Activated T-cell treated with anti-CD3 and anti-CD28 coated beads for 24 hours (primary cell): ENCODE data around the gene BABAM2.
"Not testable (repeated sequence)": the region's sequence is repeated elsewhere in the genome, so short reads cannot be mapped to it uniquely, and the experiment has no call there.

ENCODE experiments used
- DNase-seq: peaks from one replicate; pipeline ENCODE4 v3.0.0-alpha.2; 2020; ENCODE audit warnings: low read depth

The BABAM2 gene

GRCh38 chr2:27881815-27882583, 8.5 kb upstream of the BABAM2 start:
- not testable (repeated sequence) for DNase-seq

GRCh38 chr2:27882584-27882922, 8.0 kb upstream of the BABAM2 start:
- not testable (repeated sequence) for DNase-seq

GRCh38 chr2:27884601-27885000, 5.9 kb upstream of the BABAM2 start:
- DNase-seq = no peak

GRCh38 chr2:27885234-27885633, 5.3 kb upstream of the BABAM2 start:
- no peak for DNase-seq

- no peak for DNase-seq
Observed at GRCh38 chr2:27885661-27886060, 4.9 kb upstream of the BABAM2 start.

GRCh38 chr2:27886322-27886721, 4.2 kb upstream of the BABAM2 start:
- no peak for DNase-seq

- DNase-seq = no peak
Observed at GRCh38 chr2:27887111-27887510, 3.4 kb upstream of the BABAM2 start.

GRCh38 chr2:27887830-27888229, 2.7 kb upstream of the BABAM2 start:
- DNase-seq = no peak

- DNase-seq = no peak
Observed at GRCh38 chr2:27888790-27889189, 1.7 kb upstream of the BABAM2 start.

- no peak for DNase-seq
Observed at GRCh38 chr2:27889774-27890145, 769 bp upstream of the BABAM2 start.

GRCh38 chr2:27890924-27891672, 569 bp downstream of the BABAM2 start:
- DNase-seq = peak; percentile 80

- no peak for DNase-seq
Observed at GRCh38 chr2:27891673-27892105, 1.2 kb downstream of the BABAM2 start.

- DNase-seq = no peak
Observed at GRCh38 chr2:27893006-27893405, 2.5 kb downstream of the BABAM2 start.

GRCh38 chr2:27897717-27898116, 7.2 kb downstream of the BABAM2 start:
- no peak for DNase-seq

GRCh38 chr2:27901234-27901633, 10.7 kb downstream of the BABAM2 start:
- DNase-seq = peak; percentile 32

GRCh38 chr2:27902098-27902497, 11.6 kb downstream of the BABAM2 start:
- no peak for DNase-seq

GRCh38 chr2:27903018-27903417, 12.5 kb downstream of the BABAM2 start:
- no peak for DNase-seq

- DNase-seq = no peak
Observed at GRCh38 chr2:27903649-27904404, 13.3 kb downstream of the BABAM2 start.

- no peak for DNase-seq
Observed at GRCh38 chr2:27904405-27904665, 13.8 kb downstream of the BABAM2 start.

- DNase-seq = no peak
Observed at GRCh38 chr2:27906074-27906473, 15.5 kb downstream of the BABAM2 start.

GRCh38 chr2:27907547-27907946, 17.0 kb downstream of the BABAM2 start:
- no peak for DNase-seq

- DNase-seq = no peak
Observed at GRCh38 chr2:27909901-27910300, 19.4 kb downstream of the BABAM2 start.
